Measurements from ENCODE around the gene PID1. TPM values are rescaled to one million over a fixed set of nuclear protein-coding genes. Genes with fewer than 3 reads are reported as not detected.

The PID1 gene
- total RNA-seq, 1 donor from 2014 or later, result 0.95 TPM

- no peak for DNase-seq (ENCODE audit: low spot score)
- H3K27me3 Mint-ChIP-seq (ENCODE audit: low read depth), result no peaks in the 10 kb centered on the region
- no peak overlapping the region for H3K27ac Mint-ChIP-seq (ENCODE audit: unreplicated experiment)
- H3K4me1 Mint-ChIP-seq (ENCODE audit: low read depth), result no peaks in the 10 kb centered on the region
- no peak overlapping the region for H3K4me3 Mint-ChIP-seq (ENCODE audit: unreplicated experiment)
- TF ChIP-seq CTCF (IDR thresholded peaks at IDR 0.05), result no peak
- no peaks in the 10 kb centered on the region for H3K36me3 Mint-ChIP-seq (ENCODE audit: low read depth)
- H3K9me3 Mint-ChIP-seq (ENCODE audit: low read depth), result peaks cover 24% of the 10 kb centered on the region
Observed at GRCh38 chr2:229170916-229171315, 100.2 kb downstream of the PID1 start.

GRCh38 chr2:229170171-229170570, 100.9 kb downstream of the PID1 start:
- Mint-ChIP-seq H3K27ac (ENCODE audit: unreplicated experiment) (no peak overlapping the region), H3K4me1 (ENCODE audit: low read depth) (no peaks in the 10 kb centered on the region), H3K9me3 (ENCODE audit: low read depth) (peaks cover 21% of the 10 kb centered on the region), H3K36me3 (ENCODE audit: low read depth) (no peaks in the 10 kb centered on the region), H3K27me3 (ENCODE audit: low read depth) (no peaks in the 10 kb centered on the region), H3K4me3 (ENCODE audit: unreplicated experiment) (no peak overlapping the region)
- DNase-seq (ENCODE audit: low spot score), result no peak
- TF ChIP-seq CTCF (IDR thresholded peaks at IDR 0.05), result no peak

GRCh38 chr2:229169751-229170150, 101.3 kb downstream of the PID1 start:
- Mint-ChIP-seq H3K36me3 (ENCODE audit: low read depth) (no peaks in the 10 kb centered on the region), H3K4me3 (ENCODE audit: unreplicated experiment) (no peak overlapping the region), H3K27ac (ENCODE audit: unreplicated experiment) (no peak overlapping the region), H3K4me1 (ENCODE audit: low read depth) (no peaks in the 10 kb centered on the region), H3K27me3 (ENCODE audit: low read depth) (no peaks in the 10 kb centered on the region), H3K9me3 (ENCODE audit: low read depth) (peaks cover 17% of the 10 kb centered on the region)
- TF ChIP-seq CTCF (IDR thresholded peaks at IDR 0.05), result no peak
- no peak for DNase-seq (ENCODE audit: low spot score)

- Mint-ChIP-seq H3K27me3 (ENCODE audit: low read depth) (no peaks in the 10 kb centered on the region), H3K4me1 (ENCODE audit: low read depth) (no peaks in the 10 kb centered on the region), H3K27ac (ENCODE audit: unreplicated experiment) (no peak overlapping the region), H3K9me3 (ENCODE audit: low read depth) (peaks cover 8% of the 10 kb centered on the region), H3K4me3 (ENCODE audit: unreplicated experiment) (no peak overlapping the region), H3K36me3 (ENCODE audit: low read depth) (no peaks in the 10 kb centered on the region)
- no peak for TF ChIP-seq CTCF (IDR thresholded peaks at IDR 0.05)
- DNase-seq (ENCODE audit: low spot score), result no peak
Observed at GRCh38 chr2:229164545-229165249, 106.4 kb downstream of the PID1 start.

GRCh38 chr2:229163893-229164292, 107.2 kb downstream of the PID1 start:
- no peak overlapping the region for H3K4me3 Mint-ChIP-seq (ENCODE audit: unreplicated experiment)
- H3K9me3 Mint-ChIP-seq (ENCODE audit: low read depth), result peaks cover 9% of the 10 kb centered on the region
- H3K36me3 Mint-ChIP-seq (ENCODE audit: low read depth), result no peaks in the 10 kb centered on the region
- H3K27ac Mint-ChIP-seq (ENCODE audit: unreplicated experiment), result no peak overlapping the region
- no peak for DNase-seq (ENCODE audit: low spot score)
- H3K27me3 Mint-ChIP-seq (ENCODE audit: low read depth), result no peaks in the 10 kb centered on the region
- TF ChIP-seq CTCF (IDR thresholded peaks at IDR 0.05), result no peak
- no peaks in the 10 kb centered on the region for H3K4me1 Mint-ChIP-seq (ENCODE audit: low read depth)
